GM23338 (cell line): ENCODE results near the gene CIDEB. TPM values are rescaled to one million over a fixed set of nuclear protein-coding genes. Genes with fewer than 3 reads are reported as not detected.
"Not testable (repeated sequence)": the region's sequence is repeated elsewhere in the genome, so short reads cannot be mapped to it uniquely, and the experiment has no call there.

Experiments used
- ATAC-seq: fragments of 200-7000 bp; cut with Tn5 transposase; 3 replicates; pipeline ENCODE4 v1.9.1; 2020
- DNase-seq: peaks from one replicate; pipeline ENCODE4 v3.0.0-alpha.2; 2015; ENCODE audit warnings: low spot score
- H2AFZ ChIP-seq: fragments of 200-600 bp; sonication (generic); 2 replicates; pipeline ENCODE4 v1.8.0; 2016; ENCODE audit warnings: antibody characterized with exemption, mild to moderate bottlenecking, moderate library complexity
- H3F3A ChIP-seq: fragments of 200-600 bp; sonication (generic); replicated peaks from 2 replicates; pipeline ENCODE4 v1.8.0; 2017; ENCODE audit warnings: antibody characterized with exemption, mixed run types, low read depth
- H3K27ac ChIP-seq: fragments of 200-600 bp; sonication (generic); 2 replicates; pipeline ENCODE4 v1.6.1; 2016; ENCODE audit warnings: low read depth
- H3K27me3 ChIP-seq: fragments of 200-600 bp; sonication (generic); 2 replicates; pipeline ENCODE4 v1.8.0; 2016; ENCODE audit warnings: mild to moderate bottlenecking, mixed run types, moderate library complexity; ENCODE audit not compliant: insufficient read depth
- H3K36me3 ChIP-seq: fragments of 200-600 bp; sonication (generic); 2 replicates; pipeline ENCODE4 v1.8.0; 2016; ENCODE audit warnings: mild to moderate bottlenecking; ENCODE audit not compliant: insufficient read depth
- H3K4me1 ChIP-seq: fragments of 200-600 bp; sonication (generic); 2 replicates; pipeline ENCODE4 v1.8.0; 2016; ENCODE audit warnings: mild to moderate bottlenecking, moderate library complexity; ENCODE audit not compliant: insufficient read depth
- H3K4me2 ChIP-seq: fragments of 200-600 bp; sonication (generic); 2 replicates; pipeline ENCODE4 v1.7.1; 2017; ENCODE audit warnings: mixed run types
- H3K4me3 ChIP-seq: fragments of 200-600 bp; sonication (generic); 2 replicates; pipeline ENCODE4 v1.6.1; 2016; ENCODE audit warnings: mixed run types
- H3K79me2 ChIP-seq: fragments of 200-600 bp; sonication (generic); replicated peaks from 2 replicates; pipeline ENCODE4 v1.8.0; 2017; ENCODE audit warnings: mild to moderate bottlenecking; ENCODE audit not compliant: insufficient read depth
- H3K9me2 ChIP-seq: fragments of 200-600 bp; sonication (generic); 2 replicates; pipeline ENCODE4 v1.8.0; 2017; ENCODE audit not compliant: insufficient read depth
- H4K20me1 ChIP-seq: fragments of 200-600 bp; sonication (generic); replicated peaks from 2 replicates; pipeline ENCODE4 v1.8.0; 2017; ENCODE audit warnings: mild to moderate bottlenecking; ENCODE audit not compliant: insufficient read depth
- H3K27ac Mint-ChIP-seq: 2 replicates; pipeline ENCODE4 v1.8.0; 2020; ENCODE audit warnings: inconsistent platforms, mild to moderate bottlenecking, moderate library complexity, mixed read lengths
- H3K27me3 Mint-ChIP-seq: 3 replicates; pipeline ENCODE4 v1.8.0; 2022; ENCODE audit warnings: low read depth, mild to moderate bottlenecking, moderate library complexity, mixed read lengths, inconsistent platforms; ENCODE audit not compliant: insufficient read depth, poor library complexity
- H3K36me3 Mint-ChIP-seq: 3 replicates; pipeline ENCODE4 v1.8.0; 2021; ENCODE audit warnings: low read depth, mild to moderate bottlenecking, inconsistent platforms, moderate library complexity, mixed read lengths
- H3K4me1 Mint-ChIP-seq: 3 replicates; pipeline ENCODE4 v1.8.0; 2020; ENCODE audit warnings: mild to moderate bottlenecking, inconsistent platforms, mixed read lengths
- H3K4me3 Mint-ChIP-seq: 3 replicates; pipeline ENCODE4 v1.8.0; 2021; ENCODE audit warnings: moderate library complexity, mild to moderate bottlenecking, inconsistent platforms, mixed read lengths
- H3K9me3 Mint-ChIP-seq: 3 replicates; pipeline ENCODE4 v1.8.0; 2020; ENCODE audit warnings: moderate library complexity, mild to moderate bottlenecking, inconsistent platforms, mixed read lengths
- CREB1 ChIP-seq: fragments of 250-450 bp; sonication (Bioruptor Pico); IDR thresholded peaks from 2 replicates; pipeline ENCODE4 v1.5.0; 2020; ENCODE audit warnings: low read depth, mild to moderate bottlenecking, moderate library complexity
- CTCF ChIP-seq, 2 experiments: fragments of 200-600 bp in 1 of 2; sonication (generic) in 1 of 2; conservative IDR thresholded peaks; 2 replicates each; pipeline versions ENCODE4 v1.5.1 to v1.6.1; 2016 to 2017; ENCODE audit warnings: antibody characterized with exemption in 2 of 2, low read depth in 2 of 2, mild to moderate bottlenecking in 2 of 2, moderate library complexity in 1 of 2
- ETS1 ChIP-seq: IDR thresholded peaks from 2 replicates; pipeline ENCODE4 v1.6.1; 2016; ENCODE audit warnings: antibody characterized with exemption
- EZH2 ChIP-seq: fragments of 200-600 bp; sonication (generic); IDR thresholded peaks from one replicate; pipeline ENCODE4 v1.8.0; 2017; ENCODE audit warnings: antibody characterized with exemption, mild to moderate bottlenecking, low read depth; ENCODE audit not compliant: unreplicated experiment
- EZH2phosphoT487 ChIP-seq: fragments of 200-600 bp; sonication (generic); IDR thresholded peaks from one replicate; pipeline ENCODE4 v1.8.1; 2018; ENCODE audit warnings: antibody characterized with exemption; ENCODE audit not compliant: unreplicated experiment
- JUNB ChIP-seq: IDR thresholded peaks from one replicate; pipeline ENCODE4 v1.6.1; 2016; ENCODE audit warnings: antibody characterized with exemption; ENCODE audit not compliant: unreplicated experiment
- REST ChIP-seq: IDR thresholded peaks from one replicate; pipeline ENCODE4 v1.6.1; 2018; ENCODE audit warnings: antibody characterized with exemption; ENCODE audit not compliant: unreplicated experiment
- STAT1 ChIP-seq: IDR thresholded peaks from one replicate; pipeline ENCODE4 v1.6.1; 2016; ENCODE audit warnings: antibody characterized with exemption; ENCODE audit not compliant: unreplicated experiment
- ZNF114 ChIP-seq: fragments of 250-450 bp; sonication (Bioruptor Pico); IDR thresholded peaks from 2 replicates; pipeline ENCODE4 v1.5.0; 2020; ENCODE audit warnings: mild to moderate bottlenecking, moderate library complexity
- ZNF331 ChIP-seq: fragments of 250-450 bp; sonication (Bioruptor Pico); IDR thresholded peaks from 2 replicates; pipeline ENCODE4 v1.5.0; 2020; ENCODE audit warnings: low read depth, mild to moderate bottlenecking, moderate library complexity
- polyA plus RNA-seq: library from polyadenylated mRNA; unstranded; fragments of >200 nt; fragmentation: Nextera tagmentation; extraction: Ambion mirVana; gene quantifications from 2 replicates; pipeline ENCODE4 v1.2.1, GENCODE V29; 2016
- total RNA-seq: library from RNA; depleted of rRNA; stranded (reverse); fragments of >200 nt; shearing (Covaris generic); gene quantifications from 2 replicates; pipeline ENCODE4 v1.2.3, GENCODE V29; 2014

CIDEB gene
- total and polyA plus RNA-seq, 2 experiments from 2014 or later: 3.4 to 4.6 TPM

- H3K79me2 ChIP-seq: no peaks in the 10 kb centered on the region
- H3F3A ChIP-seq: 0 out of 2 replicates have a peak, but pooled peaks cover 8% of the 10 kb centered on the region
- H3K4me2 ChIP-seq: no peak overlapping the region
- H2AFZ ChIP-seq: no peak overlapping the region
- Mint-ChIP-seq H3K36me3 (no peaks in the 10 kb centered on the region; the same call in 2 of the 3 replicates), H3K27me3 (peaks cover 49% of the 10 kb centered on the region), H3K4me3 (no peak overlapping the region), H3K4me1 (peaks cover 7% of the 10 kb centered on the region), H3K27ac (no peak overlapping the region), H3K9me3 (no peaks in the 10 kb centered on the region; the same call in 2 of the 3 replicates)
- H3K4me3 ChIP-seq: no peak overlapping the region
- H4K20me1 ChIP-seq: no peaks in the 10 kb centered on the region; the same call in 1 of the 2 replicates
- no peaks in the 10 kb centered on the region for H3K9me2 ChIP-seq
- peaks cover 52% of the 10 kb centered on the region for H3K27me3 ChIP-seq
- no peaks in the 10 kb centered on the region for H3K36me3 ChIP-seq
- DNase-seq: no peak
- ATAC-seq: no peak
- H3K27ac ChIP-seq: no peak overlapping the region
- H3K4me1 ChIP-seq: peaks cover 12% of the 10 kb centered on the region; the same call in 1 of the 2 replicates
- no peak for TF ChIP-seq ZNF114 (CRISPR knock-in tag)
- TF ChIP-seq ZNF331: no peak
- no peak for TF ChIP-seq EZH2
Measured at GRCh38 chr14:24329073-24329663, 21.4 kb upstream of the CIDEB start.

GRCh38 chr14:24327914-24328313 lies 20.1 kb upstream of the CIDEB start:
- H3K4me1 ChIP-seq, H3K79me2 ChIP-seq, H3K4me3 Mint-ChIP-seq, H3K36me3 ChIP-seq, H3F3A ChIP-seq, H3K9me2 ChIP-seq, H3K4me2 ChIP-seq, H3K27ac ChIP-seq, H3K27ac Mint-ChIP-seq, ATAC-seq, H3K4me1 Mint-ChIP-seq, DNase-seq, H3K4me3 ChIP-seq, H4K20me1 ChIP-seq, H2AFZ ChIP-seq, H3K9me3 Mint-ChIP-seq, H3K36me3 Mint-ChIP-seq: not testable (repeated sequence)
- H3K27me3 Mint-ChIP-seq: peaks cover 37% of the 10 kb centered on the region
- TF ChIP-seq CTCF (conservative IDR thresholded peaks at IDR 0.05; ENCODE audit: low read depth in 2 of 2) (peak; percentile 58 to 59), CREB1 (CRISPR knock-in tag) (peak; percentile 83)
- peaks cover 47% of the 10 kb centered on the region for H3K27me3 ChIP-seq

- no peaks in the 10 kb centered on the region for H3K79me2 ChIP-seq
- no peak overlapping the region for H3K4me3 ChIP-seq
- no peak overlapping the region for H2AFZ ChIP-seq
- no peaks in the 10 kb centered on the region for H3F3A ChIP-seq
- H3K27ac Mint-ChIP-seq: no peak overlapping the region
- H3K27me3 Mint-ChIP-seq: peaks cover 36% of the 10 kb centered on the region
- H3K9me2 ChIP-seq: no peaks in the 10 kb centered on the region
- ATAC-seq (no peak), DNase-seq (no peak)
- no peaks in the 10 kb centered on the region; the same call in 2 of the 3 replicates for H3K9me3 Mint-ChIP-seq
- peaks cover 41% of the 10 kb centered on the region for H3K27me3 ChIP-seq
- no peaks in the 10 kb centered on the region; the same call in 1 of the 2 replicates for H4K20me1 ChIP-seq
- peaks cover 3% of the 10 kb centered on the region; the same call in 2 of the 3 replicates for H3K4me1 Mint-ChIP-seq
- H3K27ac ChIP-seq: no peak overlapping the region
- H3K36me3 ChIP-seq: no peaks in the 10 kb centered on the region
- H3K4me1 ChIP-seq: no peaks in the 10 kb centered on the region; the same call in 1 of the 2 replicates
- no peak overlapping the region for H3K4me3 Mint-ChIP-seq
- no peaks in the 10 kb centered on the region; the same call in 2 of the 3 replicates for H3K36me3 Mint-ChIP-seq
- H3K4me2 ChIP-seq: no peak overlapping the region
- TF ChIP-seq EZH2phosphoT487 (no peak), STAT1 (no peak), REST (no peak), ETS1 (no peak), ZNF331 (no peak), ZNF114 (CRISPR knock-in tag) (no peak), CREB1 (CRISPR knock-in tag) (no peak), JUNB (no peak)
Measured at GRCh38 chr14:24327303-24327702, 19.5 kb upstream of the CIDEB start.
